ENCODE measurements around the gene L3MBTL4. TPM values are rescaled to one million over a fixed set of nuclear protein-coding genes. Genes with fewer than 3 reads are reported as not detected.
"Not testable (repeated sequence)": the region's sequence is repeated elsewhere in the genome, so short reads cannot be mapped to it uniquely, and the experiment has no call there.

Gene L3MBTL4
- total RNA-seq, 1 donor from 2014 or later = 0.26 TPM

DNA sequence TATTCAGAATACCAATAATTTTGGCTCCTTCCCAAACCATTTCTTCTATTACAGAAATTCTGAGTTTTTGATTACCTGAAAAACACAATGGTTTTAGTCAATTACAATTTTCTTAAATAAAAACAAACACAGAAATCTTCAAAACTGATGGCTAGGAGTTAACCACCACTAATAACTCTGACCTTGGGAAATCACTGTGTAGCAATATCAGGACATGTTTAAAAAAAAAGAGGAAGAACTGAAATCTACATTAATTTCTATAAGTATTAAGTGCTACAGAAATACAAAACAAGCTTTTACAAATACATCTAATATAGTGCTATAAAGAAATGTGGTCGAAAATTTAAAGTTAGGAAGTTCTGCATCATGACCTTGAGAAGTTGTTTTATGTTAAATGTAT is 14.9 kb downstream of the L3MBTL4 start:
- Mint-ChIP-seq H3K9me3 (no peaks in the 10 kb centered on the region), H3K4me3 (no peak overlapping the region), H3K27me3 (ENCODE audit: insufficient read depth) (no peaks in the 10 kb centered on the region), H3K27ac (no peak overlapping the region), H3K36me3 (ENCODE audit: low read depth) (no peaks in the 10 kb centered on the region), H3K4me1 (ENCODE audit: low read depth) (no peaks in the 10 kb centered on the region)
- intact Hi-C loops (cut with micrococcal nuclease) = loop anchor here (10.0 kb wide), 1 partner anchor 525 kb away; no protein-coding TSS in a partner anchor
- no peak for DNase-seq (ENCODE audit: low spot score)

DNA sequence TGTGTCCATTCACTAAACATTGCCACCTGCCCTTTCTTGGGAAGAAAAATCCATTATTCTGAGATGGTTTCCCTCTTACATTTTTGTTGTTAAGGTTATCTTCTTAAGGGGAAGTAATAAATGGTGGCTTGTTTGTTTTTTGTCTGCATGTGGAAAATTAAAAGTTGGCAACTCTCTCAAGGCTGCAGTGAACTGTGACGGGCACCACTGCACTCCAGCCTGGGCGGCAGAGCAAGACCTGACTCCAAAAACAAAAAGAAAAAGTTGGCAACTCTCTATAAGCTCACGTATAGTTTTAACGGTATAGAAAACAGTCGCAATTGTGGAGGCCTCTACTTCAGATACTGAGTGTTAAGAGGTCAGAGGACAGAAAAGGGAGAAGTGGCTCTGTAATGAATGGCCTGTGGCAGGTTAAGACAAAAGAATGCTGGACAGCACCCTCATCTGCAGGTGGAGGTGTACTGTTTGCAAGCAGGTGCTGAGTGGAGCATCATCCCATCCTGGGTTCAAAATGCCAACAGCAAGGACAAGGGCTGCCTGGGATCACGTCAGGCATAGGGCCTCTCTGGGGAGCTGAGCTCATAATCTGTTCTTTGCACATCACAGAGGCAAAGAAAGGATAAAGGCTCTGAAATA is 16.7 kb downstream of the L3MBTL4 start:
- no peaks in the 10 kb centered on the region for H3K4me1 Mint-ChIP-seq (ENCODE audit: low read depth)
- no peak overlapping the region for H3K4me3 Mint-ChIP-seq
- intact Hi-C loops (cut with micrococcal nuclease) = no loop called here
- DNase-seq (ENCODE audit: low spot score) = no peak
- no peaks in the 10 kb centered on the region for H3K36me3 Mint-ChIP-seq (ENCODE audit: low read depth)
- no peaks in the 10 kb centered on the region for H3K27me3 Mint-ChIP-seq (ENCODE audit: insufficient read depth)
- no peak overlapping the region for H3K27ac Mint-ChIP-seq
- no peaks in the 10 kb centered on the region for H3K9me3 Mint-ChIP-seq

DNA sequence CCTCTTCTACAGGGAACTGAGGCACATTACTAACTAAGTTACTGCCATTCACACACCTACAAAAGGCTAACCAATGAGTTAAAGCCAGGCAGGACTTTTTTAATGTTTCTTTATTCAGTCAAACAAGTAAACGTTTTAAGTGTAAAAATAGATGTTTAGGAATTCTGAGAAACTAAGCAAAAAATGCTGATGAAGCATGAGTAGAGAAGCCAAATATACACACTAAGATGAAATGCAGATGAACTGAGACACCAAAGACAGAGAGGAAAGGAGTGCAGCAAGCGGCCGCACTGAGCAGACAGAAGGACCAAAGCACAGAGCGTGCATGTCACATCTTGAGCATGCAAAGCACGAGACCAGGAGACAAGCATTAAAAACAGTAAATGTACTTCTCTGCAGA is 17.9 kb downstream of the L3MBTL4 start:
- no peak for DNase-seq (ENCODE audit: low spot score)
- intact Hi-C loops (cut with micrococcal nuclease) = no loop called here
- Mint-ChIP-seq H3K36me3 (ENCODE audit: low read depth) (no peaks in the 10 kb centered on the region), H3K4me3 (no peak overlapping the region), H3K27ac (no peak overlapping the region), H3K27me3 (ENCODE audit: insufficient read depth) (no peaks in the 10 kb centered on the region), H3K9me3 (no peaks in the 10 kb centered on the region), H3K4me1 (ENCODE audit: low read depth) (no peaks in the 10 kb centered on the region)

DNA sequence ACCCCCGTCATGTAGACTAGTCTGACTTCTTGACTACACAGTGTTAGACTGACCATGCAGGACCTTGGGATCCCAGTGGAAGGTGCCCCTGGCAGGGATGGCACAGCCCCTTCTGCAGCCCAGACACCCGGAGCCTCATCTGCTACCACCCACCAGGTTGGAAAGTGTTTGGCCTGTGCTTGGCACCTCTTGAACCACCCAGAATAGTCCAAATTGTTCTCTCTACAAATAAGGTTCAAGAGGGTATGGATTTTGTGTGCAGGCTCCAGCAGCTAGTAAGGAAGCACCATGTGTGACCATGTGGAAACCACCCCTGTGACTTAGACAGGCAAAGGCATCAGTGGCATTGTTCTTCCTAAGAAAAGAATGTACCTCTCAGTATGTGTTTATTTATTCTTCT is 18.4 kb downstream of the L3MBTL4 start:
- Mint-ChIP-seq H3K9me3 (no peaks in the 10 kb centered on the region), H3K4me1 (ENCODE audit: low read depth) (no peaks in the 10 kb centered on the region), H3K27me3 (ENCODE audit: insufficient read depth) (no peaks in the 10 kb centered on the region), H3K36me3 (ENCODE audit: low read depth) (no peaks in the 10 kb centered on the region), H3K27ac (no peak overlapping the region), H3K4me3 (no peak overlapping the region)
- intact Hi-C loops (cut with micrococcal nuclease) = no loop called here
- DNase-seq (ENCODE audit: low spot score) = no peak

DNA sequence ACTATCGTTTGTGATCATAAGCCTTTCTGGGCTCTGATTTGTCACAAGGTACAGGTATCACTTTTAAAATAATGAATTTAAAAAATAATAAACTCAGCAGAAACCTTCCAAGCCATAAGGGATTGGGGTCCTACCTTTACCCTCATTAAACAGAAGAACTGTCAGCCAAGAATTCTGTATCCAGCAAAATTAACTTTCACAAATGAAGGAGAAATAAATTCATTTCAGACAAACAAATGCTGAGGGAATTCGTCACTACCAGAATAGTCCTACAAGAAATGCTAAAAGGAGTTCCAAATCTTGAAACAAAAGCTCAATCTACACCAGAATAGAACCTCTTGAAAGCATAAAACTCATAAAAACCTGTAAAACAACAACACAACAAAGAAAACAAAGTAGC is 25.7 kb downstream of the L3MBTL4 start:
- no peaks in the 10 kb centered on the region for H3K4me1 Mint-ChIP-seq (ENCODE audit: low read depth)

DNA sequence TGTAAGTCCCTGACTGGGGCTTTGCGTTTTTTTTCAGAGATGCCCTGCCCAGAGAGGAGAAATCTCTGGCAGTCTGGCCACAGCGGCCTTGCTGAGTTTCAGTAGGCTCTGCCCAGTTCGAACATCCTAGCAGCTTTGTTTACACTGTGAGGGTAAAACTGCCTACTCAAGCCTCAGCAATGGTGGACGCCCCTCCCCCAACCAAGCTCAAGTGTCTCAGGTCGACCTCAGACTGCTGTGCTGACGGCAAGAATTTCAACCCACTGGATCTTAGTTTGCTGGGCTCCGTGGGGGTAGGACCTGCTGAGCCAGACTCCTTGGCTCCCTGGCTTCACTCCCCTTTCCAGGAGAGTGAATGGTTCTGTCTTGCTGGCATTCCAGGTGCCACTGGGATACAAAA is 31.7 kb downstream of the L3MBTL4 start:
- Mint-ChIP-seq H3K27me3 (ENCODE audit: insufficient read depth) (no peaks in the 10 kb centered on the region), H3K36me3 (ENCODE audit: low read depth) (no peaks in the 10 kb centered on the region), H3K27ac (no peak overlapping the region), H3K9me3 (no peaks in the 10 kb centered on the region), H3K4me3 (no peak overlapping the region), H3K4me1 (ENCODE audit: low read depth) (no peaks in the 10 kb centered on the region)
- no peak for DNase-seq (ENCODE audit: low spot score)
- intact Hi-C loops (cut with micrococcal nuclease) = no loop called here

More for the DNA sequence above, 25.7 kb downstream of the L3MBTL4 start:
- Mint-ChIP-seq H3K9me3 (no peaks in the 10 kb centered on the region), H3K36me3 (ENCODE audit: low read depth) (no peaks in the 10 kb centered on the region), H3K4me3 (no peak overlapping the region), H3K27ac (no peak overlapping the region), H3K27me3 (ENCODE audit: insufficient read depth) (no peaks in the 10 kb centered on the region)
- intact Hi-C loops (cut with micrococcal nuclease) = no loop called here
- DNase-seq (ENCODE audit: low spot score) = no peak

DNA sequence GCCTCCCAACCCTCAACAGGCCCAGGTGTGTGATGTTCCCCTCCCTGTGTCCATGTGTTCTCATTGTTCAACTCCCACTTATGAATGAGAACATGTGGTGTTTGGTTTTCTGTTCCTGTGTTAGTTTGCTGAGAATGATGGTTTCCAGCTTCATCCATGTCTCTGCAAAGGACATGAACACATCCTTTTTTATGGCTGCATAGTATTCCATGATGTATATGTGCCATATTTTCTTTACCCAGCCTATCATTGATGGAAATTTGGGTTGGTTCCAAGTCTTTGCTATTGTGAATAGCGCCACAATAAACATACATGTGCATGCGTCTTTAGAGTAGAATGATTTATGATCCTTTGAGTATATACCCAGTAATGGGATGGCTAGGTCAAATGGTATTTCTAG is 37.2 kb downstream of the L3MBTL4 start:
- H3K9me3 Mint-ChIP-seq; H3K27me3 Mint-ChIP-seq (ENCODE audit: insufficient read depth); H3K36me3 Mint-ChIP-seq (ENCODE audit: low read depth); H3K4me1 Mint-ChIP-seq (ENCODE audit: low read depth); H3K27ac Mint-ChIP-seq; H3K4me3 Mint-ChIP-seq; intact Hi-C loops (cut with micrococcal nuclease); DNase-seq (ENCODE audit: low spot score): not testable (repeated sequence)

DNA sequence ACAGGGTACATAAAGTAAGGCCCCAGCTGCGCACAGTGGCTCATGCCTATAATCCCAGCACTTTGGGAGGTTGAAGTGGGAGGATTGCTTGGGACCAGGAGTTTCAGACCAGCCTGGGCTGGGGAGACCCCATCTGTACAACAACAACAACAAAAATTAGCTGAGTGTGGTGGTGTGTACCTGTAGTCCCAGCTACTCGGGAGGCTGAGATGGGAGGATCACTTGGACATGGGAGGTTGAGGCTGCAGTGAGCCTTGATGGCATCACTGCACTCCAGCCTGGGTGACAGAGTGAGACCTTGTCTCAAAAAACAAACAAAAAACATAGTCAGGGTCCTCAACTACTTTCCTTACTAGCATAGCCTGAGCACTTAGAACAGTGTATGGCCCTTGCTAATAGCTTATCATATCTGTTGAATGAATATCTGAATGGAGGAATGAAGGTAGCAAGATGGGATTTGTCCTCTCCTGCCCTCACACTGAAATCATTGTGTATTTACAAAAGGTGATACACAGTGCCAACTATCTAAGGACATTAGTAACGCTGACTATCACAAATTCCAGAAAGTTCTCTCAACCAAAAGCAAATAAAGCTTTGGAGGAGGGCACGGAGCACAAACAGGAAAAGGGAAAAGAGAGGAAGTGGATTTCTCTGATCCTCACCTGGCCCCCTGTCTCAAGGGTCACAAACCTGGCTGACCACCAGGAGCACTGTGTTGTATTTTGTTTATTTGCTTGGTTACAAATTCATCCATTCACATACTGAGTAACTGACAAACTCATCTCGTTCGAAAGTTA is 38.1 kb downstream of the L3MBTL4 start:
- Mint-ChIP-seq H3K27ac (no peak overlapping the region), H3K27me3 (ENCODE audit: insufficient read depth) (no peaks in the 10 kb centered on the region), H3K9me3 (no peaks in the 10 kb centered on the region), H3K4me3 (no peak overlapping the region), H3K36me3 (ENCODE audit: low read depth) (no peaks in the 10 kb centered on the region), H3K4me1 (ENCODE audit: low read depth) (no peaks in the 10 kb centered on the region)
- intact Hi-C loops (cut with micrococcal nuclease) = no loop called here
- no peak for DNase-seq (ENCODE audit: low spot score)

DNA sequence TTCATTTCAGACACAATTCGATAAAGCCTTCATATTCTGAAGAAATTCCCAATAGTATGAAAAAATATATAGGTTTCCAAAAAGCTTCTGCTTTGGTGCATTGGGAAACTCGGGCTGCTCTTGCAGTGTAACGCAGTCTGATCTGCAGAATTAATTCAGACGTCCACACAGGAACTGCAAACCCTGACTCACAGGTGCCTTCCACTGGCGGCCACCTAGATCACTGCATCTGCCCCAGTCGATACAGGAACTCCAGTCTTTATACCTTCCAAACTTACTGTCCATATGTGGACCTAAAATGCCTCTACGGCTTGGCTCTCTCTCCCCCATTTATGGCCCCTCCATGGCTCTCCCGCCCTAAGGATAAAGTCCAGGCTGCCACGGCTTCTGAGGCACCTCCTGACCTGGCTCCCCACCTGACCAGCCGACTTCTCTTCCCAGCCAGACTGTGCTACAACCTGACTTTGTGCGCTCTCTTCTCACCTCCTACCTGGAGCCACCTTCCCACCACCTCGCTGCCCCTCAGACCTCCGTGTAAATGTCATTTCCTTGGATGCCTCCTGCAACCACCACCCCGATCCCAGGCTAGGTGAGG is 39.7 kb downstream of the L3MBTL4 start:
- Mint-ChIP-seq H3K4me3 (no peak overlapping the region), H3K4me1 (ENCODE audit: low read depth) (no peaks in the 10 kb centered on the region), H3K36me3 (ENCODE audit: low read depth) (no peaks in the 10 kb centered on the region), H3K27me3 (ENCODE audit: insufficient read depth) (no peaks in the 10 kb centered on the region), H3K27ac (no peak overlapping the region), H3K9me3 (no peaks in the 10 kb centered on the region)
- no peak for DNase-seq (ENCODE audit: low spot score)
- intact Hi-C loops (cut with micrococcal nuclease) = no loop called here

DNA sequence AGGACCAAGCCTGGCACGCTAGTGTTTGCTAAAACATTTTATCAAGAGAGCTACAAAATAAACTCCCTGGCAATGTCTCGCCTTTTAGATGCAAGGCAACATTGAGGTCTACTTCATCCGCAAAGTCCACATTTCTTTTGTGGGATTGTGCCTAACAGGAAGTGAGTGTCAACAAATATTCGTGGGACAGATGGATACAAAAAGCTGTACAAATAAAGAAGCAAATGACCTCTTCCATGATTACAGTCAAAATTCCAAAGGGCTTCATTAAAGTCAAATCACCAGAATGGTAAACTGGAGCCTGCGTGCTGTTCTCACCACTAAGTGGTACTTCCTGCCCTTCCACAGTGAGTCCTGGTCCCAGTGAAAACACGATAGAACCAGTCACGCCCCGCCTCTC is 40.4 kb downstream of the L3MBTL4 start:
- no peak for DNase-seq (ENCODE audit: low spot score)
- Mint-ChIP-seq H3K4me3 (no peak overlapping the region), H3K4me1 (ENCODE audit: low read depth) (no peaks in the 10 kb centered on the region), H3K36me3 (ENCODE audit: low read depth) (no peaks in the 10 kb centered on the region), H3K27ac (no peak overlapping the region), H3K27me3 (ENCODE audit: insufficient read depth) (no peaks in the 10 kb centered on the region), H3K9me3 (no peaks in the 10 kb centered on the region)
- intact Hi-C loops (cut with micrococcal nuclease) = no loop called here

DNA sequence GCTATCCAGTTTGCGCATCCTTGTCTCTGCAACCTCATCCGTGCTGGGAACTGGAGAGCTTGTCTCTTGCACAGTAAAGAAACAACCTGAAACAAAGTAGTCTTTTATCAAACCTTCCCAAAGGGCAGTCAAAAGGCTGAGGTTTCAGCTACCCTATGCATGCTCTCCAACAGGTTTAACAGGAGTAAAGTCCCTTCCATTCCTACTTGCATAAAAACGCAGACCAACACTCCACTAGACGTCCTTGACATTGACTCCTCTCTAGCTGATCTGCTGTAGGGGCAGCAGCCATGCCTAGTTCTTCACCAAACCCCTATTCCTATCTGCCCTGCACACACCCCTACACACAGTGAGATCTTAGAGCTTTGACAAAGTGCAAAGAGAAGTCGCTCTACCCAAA is 41.5 kb downstream of the L3MBTL4 start:
- H3K9me3 Mint-ChIP-seq = no peaks in the 10 kb centered on the region
- no peaks in the 10 kb centered on the region for H3K4me1 Mint-ChIP-seq (ENCODE audit: low read depth)
- H3K36me3 Mint-ChIP-seq (ENCODE audit: low read depth) = no peaks in the 10 kb centered on the region
- no peaks in the 10 kb centered on the region for H3K27me3 Mint-ChIP-seq (ENCODE audit: insufficient read depth)
- intact Hi-C loops (cut with micrococcal nuclease) = no loop called here
- DNase-seq (ENCODE audit: low spot score) = no peak
- no peak overlapping the region for H3K4me3 Mint-ChIP-seq
- no peak overlapping the region for H3K27ac Mint-ChIP-seq

DNA sequence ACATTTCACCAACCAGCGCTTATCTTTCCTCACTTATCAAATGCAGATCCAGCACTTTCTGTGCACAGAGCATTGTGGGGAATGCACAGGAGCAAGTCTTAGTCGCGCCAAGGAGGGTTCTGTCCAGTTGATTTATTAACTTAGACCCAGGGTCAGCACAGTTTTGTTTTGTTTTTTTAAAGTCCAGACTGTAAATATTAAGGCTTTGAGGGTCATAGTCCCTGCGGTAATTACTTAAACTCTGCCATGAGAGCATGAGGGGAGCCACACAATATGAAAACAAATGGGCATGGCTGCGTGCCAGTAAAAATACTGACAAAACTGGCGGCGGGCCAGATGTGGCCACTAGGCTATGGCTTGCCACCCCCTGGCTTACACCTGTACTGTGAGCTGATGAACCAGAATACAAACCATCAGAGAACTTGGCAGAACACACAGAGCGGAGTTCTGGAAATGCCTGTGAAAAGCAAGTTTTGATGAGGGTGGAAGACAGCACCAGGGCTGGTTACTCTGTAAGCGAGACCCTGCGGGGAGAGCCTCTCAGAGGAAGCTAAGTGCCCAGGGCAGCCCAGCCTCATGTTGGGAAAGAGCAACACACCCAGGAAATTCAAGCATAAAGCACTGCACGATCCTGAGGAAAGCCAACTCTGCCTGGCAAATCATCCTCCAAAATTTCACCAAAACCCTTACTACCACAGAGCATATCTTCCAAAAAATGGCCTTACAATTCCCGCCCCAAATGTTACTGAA is 43.6 kb downstream of the L3MBTL4 start:
- no peak overlapping the region for H3K4me3 Mint-ChIP-seq
- intact Hi-C loops (cut with micrococcal nuclease) = no loop called here
- H3K4me1 Mint-ChIP-seq (ENCODE audit: low read depth) = no peaks in the 10 kb centered on the region
- no peak for DNase-seq (ENCODE audit: low spot score)
- no peak overlapping the region for H3K27ac Mint-ChIP-seq
- no peaks in the 10 kb centered on the region for H3K27me3 Mint-ChIP-seq (ENCODE audit: insufficient read depth)
- H3K9me3 Mint-ChIP-seq = peaks cover 6% of the 10 kb centered on the region
- H3K36me3 Mint-ChIP-seq (ENCODE audit: low read depth) = no peaks in the 10 kb centered on the region

DNA sequence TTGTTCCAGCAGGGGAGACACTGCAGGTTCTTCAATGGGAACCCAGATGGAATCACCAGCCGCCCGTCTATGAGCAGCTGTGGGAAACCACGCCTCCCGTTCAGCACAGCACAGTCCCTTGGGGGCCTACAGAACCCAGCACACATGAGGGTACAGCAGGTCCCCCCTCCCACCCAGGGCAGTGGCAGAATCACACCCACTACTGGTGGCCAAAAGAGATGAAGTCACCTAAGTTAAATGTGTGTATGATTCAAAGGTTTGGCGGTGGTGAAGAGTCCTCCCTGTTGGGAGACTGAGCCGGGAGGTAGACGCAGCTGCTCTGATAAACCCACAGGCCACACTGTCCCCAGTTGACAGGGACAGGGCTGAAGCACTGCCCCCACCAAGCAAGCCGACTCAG is 44.3 kb downstream of the L3MBTL4 start:
- no peaks in the 10 kb centered on the region for H3K27me3 Mint-ChIP-seq (ENCODE audit: insufficient read depth)
- no peak for DNase-seq (ENCODE audit: low spot score)
- no peak overlapping the region for H3K27ac Mint-ChIP-seq
- no peaks in the 10 kb centered on the region for H3K4me1 Mint-ChIP-seq (ENCODE audit: low read depth)
- H3K36me3 Mint-ChIP-seq (ENCODE audit: low read depth) = no peaks in the 10 kb centered on the region
- no peak overlapping the region for H3K4me3 Mint-ChIP-seq
- intact Hi-C loops (cut with micrococcal nuclease) = no loop called here
- peaks cover 6% of the 10 kb centered on the region for H3K9me3 Mint-ChIP-seq
